ENCODE measurements around the gene EDEM2. TPM values are rescaled to one million over a fixed set of nuclear protein-coding genes. Genes with fewer than 3 reads are reported as not detected.

Gene EDEM2
- total and polyA plus RNA-seq, 2 of the 4 experiments (the other 2 are of a cell fraction) = 19.0 to 27.4 TPM

DNA sequence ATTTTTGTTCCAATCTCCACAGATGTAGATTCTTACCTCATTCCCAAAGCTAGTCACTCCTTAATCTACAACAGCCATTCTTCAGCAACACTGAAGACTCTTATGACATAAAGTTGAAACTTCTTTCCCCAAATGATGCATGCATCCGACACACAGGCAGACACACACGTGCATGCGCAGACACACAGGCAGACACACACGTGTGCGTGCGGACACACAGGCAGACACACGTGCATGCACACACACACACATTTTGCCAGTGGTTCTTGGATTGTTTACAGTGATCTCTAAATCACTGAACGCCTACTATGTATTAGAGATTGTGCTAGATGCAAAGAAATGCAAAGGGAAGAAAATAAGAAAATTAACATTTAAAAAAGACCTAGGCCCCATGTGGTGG lies 45.5 kb downstream of the EDEM2 start:
- Histone ChIP-seq H2BK15ac (ENCODE audit: low read depth, low read length) (no peak overlapping the region), H2AK5ac (ENCODE audit: low read depth, low read length) (no peak overlapping the region), H3K14ac (replicated peaks; ENCODE audit: low read depth, low read length) (no peak overlapping the region), H3K4ac (ENCODE audit: low read depth, low read length) (no peak overlapping the region), H3K9ac (ENCODE audit: low read depth, low read length) (no peak overlapping the region), H3K36me3 (ENCODE audit: control insufficient read depth, insufficient read depth, low read length) (no peaks in the 10 kb centered on the region), H3K79me1 (ENCODE audit: low read depth in 1 of 2, low read length in 2 of 2) (no peaks in the 10 kb centered on the region), H2AK9ac (replicated peaks; ENCODE audit: low read depth, low read length, poor library complexity) (no peak overlapping the region), H3K56ac (ENCODE audit: extremely low read depth, insufficient read depth, low read length) (no peak overlapping the region), H2BK5ac (ENCODE audit: low read depth, low read length, poor library complexity, severe bottlenecking) (no peak overlapping the region), H2AFZ (replicated peaks; ENCODE audit: low read length, poor library complexity) (no peak overlapping the region), H2BK120ac (ENCODE audit: low read depth, low read length) (no peak overlapping the region), H3K9me1 (ENCODE audit: insufficient read depth, low read length) (no peaks in the 10 kb centered on the region), H2BK20ac (ENCODE audit: low read depth, low read length) (no peak overlapping the region), H3K4me1 (ENCODE audit: control insufficient read depth, insufficient read depth, low read length) (no peaks in the 10 kb centered on the region), H4K91ac (ENCODE audit: insufficient read depth, low read depth, low read length) (no peak overlapping the region), H4K5ac (ENCODE audit: low read depth, low read length) (no peak overlapping the region), H3K4me3 (ENCODE audit: insufficient read depth, low read depth, low read length) (no peak overlapping the region), H3K4me2 (ENCODE audit: low read depth, low read length) (no peak overlapping the region), H4K20me1 (ENCODE audit: insufficient read depth, low read length) (no peaks in the 10 kb centered on the region), H3K27ac (ENCODE audit: insufficient read depth, low read length) (no peak overlapping the region), H4K8ac (ENCODE audit: low read depth in 2 of 2, low read length in 2 of 2) (no peak overlapping the region), H3K23ac (ENCODE audit: low read depth, low read length) (no peak overlapping the region), H3K9me3 (ENCODE audit: control insufficient read depth, insufficient read depth, low read length) (no peaks in the 10 kb centered on the region), H3K18ac (ENCODE audit: low read depth, low read length) (no peak overlapping the region), H3K27me3 (ENCODE audit: control insufficient read depth, insufficient read depth, low read length) (no peaks in the 10 kb centered on the region)
- BruUV-seq (replicated peaks) = no TSS peak
- DNase-seq = no peak
- TF ChIP-seq CHD1 (IDR thresholded peaks at IDR 0.05; ENCODE audit: low read depth, low read length) (no peak), RFX5 (IDR thresholded peaks at IDR 0.05; ENCODE audit: low read depth, low read length) (no peak), SMC3 (IDR thresholded peaks at IDR 0.05; ENCODE audit: low read depth, low read length) (no peak), MAFK (IDR thresholded peaks at IDR 0.05; ENCODE audit: low read depth, low read length) (no peak), MAZ (IDR thresholded peaks at IDR 0.05; ENCODE audit: borderline replicate concordance, low read depth, low read length) (no peak), RCOR1 (IDR thresholded peaks at IDR 0.05; ENCODE audit: insufficient replicate concordance, low read length) (no peak), BHLHE40 (IDR thresholded peaks at IDR 0.05; ENCODE audit: low read depth, low read length) (no peak), MXI1 (IDR thresholded peaks at IDR 0.05; ENCODE audit: borderline replicate concordance, low read depth, low read length) (no peak), POLR2A (IDR thresholded peaks at IDR 0.05; ENCODE audit: low read depth, low read length) (no peak), RAD21 (IDR thresholded peaks at IDR 0.05; ENCODE audit: low read length) (no peak), CEBPB (IDR thresholded peaks at IDR 0.05; ENCODE audit: low read depth, low read length) (no peak), NFE2L2 (IDR thresholded peaks at IDR 0.05; ENCODE audit: low read depth, low read length) (no peak)
- TF ChIP-seq, protein P1, sequence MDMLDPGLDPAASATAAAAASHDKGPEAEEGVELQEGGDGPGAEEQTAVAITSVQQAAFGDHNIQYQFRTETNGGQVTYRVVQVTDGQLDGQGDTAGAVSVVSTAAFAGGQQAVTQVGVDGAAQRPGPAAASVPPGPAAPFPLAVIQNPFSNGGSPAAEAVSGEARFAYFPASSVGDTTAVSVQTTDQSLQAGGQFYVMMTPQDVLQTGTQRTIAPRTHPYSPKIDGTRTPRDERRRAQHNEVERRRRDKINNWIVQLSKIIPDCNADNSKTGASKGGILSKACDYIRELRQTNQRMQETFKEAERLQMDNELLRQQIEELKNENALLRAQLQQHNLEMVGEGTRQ (IDR thresholded peaks at IDR 0.05; ENCODE audit: low read depth, low read length) = no peak
- TF ChIP-seq, protein P2, sequence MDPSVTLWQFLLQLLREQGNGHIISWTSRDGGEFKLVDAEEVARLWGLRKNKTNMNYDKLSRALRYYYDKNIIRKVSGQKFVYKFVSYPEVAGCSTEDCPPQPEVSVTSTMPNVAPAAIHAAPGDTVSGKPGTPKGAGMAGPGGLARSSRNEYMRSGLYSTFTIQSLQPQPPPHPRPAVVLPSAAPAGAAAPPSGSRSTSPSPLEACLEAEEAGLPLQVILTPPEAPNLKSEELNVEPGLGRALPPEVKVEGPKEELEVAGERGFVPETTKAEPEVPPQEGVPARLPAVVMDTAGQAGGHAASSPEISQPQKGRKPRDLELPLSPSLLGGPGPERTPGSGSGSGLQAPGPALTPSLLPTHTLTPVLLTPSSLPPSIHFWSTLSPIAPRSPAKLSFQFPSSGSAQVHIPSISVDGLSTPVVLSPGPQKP (IDR thresholded peaks at IDR 0.05; ENCODE audit: borderline replicate concordance, low read depth, low read length) = no peak
- TF ChIP-seq, protein P3, sequence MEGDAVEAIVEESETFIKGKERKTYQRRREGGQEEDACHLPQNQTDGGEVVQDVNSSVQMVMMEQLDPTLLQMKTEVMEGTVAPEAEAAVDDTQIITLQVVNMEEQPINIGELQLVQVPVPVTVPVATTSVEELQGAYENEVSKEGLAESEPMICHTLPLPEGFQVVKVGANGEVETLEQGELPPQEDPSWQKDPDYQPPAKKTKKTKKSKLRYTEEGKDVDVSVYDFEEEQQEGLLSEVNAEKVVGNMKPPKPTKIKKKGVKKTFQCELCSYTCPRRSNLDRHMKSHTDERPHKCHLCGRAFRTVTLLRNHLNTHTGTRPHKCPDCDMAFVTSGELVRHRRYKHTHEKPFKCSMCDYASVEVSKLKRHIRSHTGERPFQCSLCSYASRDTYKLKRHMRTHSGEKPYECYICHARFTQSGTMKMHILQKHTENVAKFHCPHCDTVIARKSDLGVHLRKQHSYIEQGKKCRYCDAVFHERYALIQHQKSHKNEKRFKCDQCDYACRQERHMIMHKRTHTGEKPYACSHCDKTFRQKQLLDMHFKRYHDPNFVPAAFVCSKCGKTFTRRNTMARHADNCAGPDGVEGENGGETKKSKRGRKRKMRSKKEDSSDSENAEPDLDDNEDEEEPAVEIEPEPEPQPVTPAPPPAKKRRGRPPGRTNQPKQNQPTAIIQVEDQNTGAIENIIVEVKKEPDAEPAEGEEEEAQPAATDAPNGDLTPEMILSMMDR (conservative IDR thresholded peaks at IDR 0.05; ENCODE audit: low read depth, low read length) = no peak
- POLR2A ChIA-PET (ENCODE audit: unreplicated experiment) = no interaction called here
- in situ Hi-C loops (cut with MboI; ENCODE audit: low sequenced_read_pairs) (no loop called here), dilution Hi-C loops (cut with HindIII; ENCODE audit: low sequenced_read_pairs, unreplicated experiment) (no loop called here), intact Hi-C loops (cut with micrococcal nuclease) (no loop called here)
- no CpG with 5 or more reads among the region's 8 CpGs for WGBS, 2 experiments (ENCODE audit: extremely low coverage in 2 of 2, insufficient read length in 1 of 2)
- ATAC-seq (ENCODE audit: low read depth) = no peak
- CTCF ChIA-PET = no interaction called here

All from IMR-90 (cell line).